HuH-7.5 (cell line): Measurements from ENCODE around the gene TTC22.

Experiments used
- DNase-seq: peaks from one replicate; pipeline ENCODE4 v3.0.0; 2011; ENCODE audit warnings: low spot score

TTC22 gene

GRCh38 chr1:54800899-54801759, at the start of gene TTC22:
Gene TTC22, minus strand, starts transcription at chr1:54801323. Its CDS starts 160 bp downstream, at chr1:54801163.
- DNase-seq = peak; percentile 89

- no peak for DNase-seq
Observed at GRCh38 chr1:54850737-54851136, 49.6 kb upstream of the TTC22 start.

DNA sequence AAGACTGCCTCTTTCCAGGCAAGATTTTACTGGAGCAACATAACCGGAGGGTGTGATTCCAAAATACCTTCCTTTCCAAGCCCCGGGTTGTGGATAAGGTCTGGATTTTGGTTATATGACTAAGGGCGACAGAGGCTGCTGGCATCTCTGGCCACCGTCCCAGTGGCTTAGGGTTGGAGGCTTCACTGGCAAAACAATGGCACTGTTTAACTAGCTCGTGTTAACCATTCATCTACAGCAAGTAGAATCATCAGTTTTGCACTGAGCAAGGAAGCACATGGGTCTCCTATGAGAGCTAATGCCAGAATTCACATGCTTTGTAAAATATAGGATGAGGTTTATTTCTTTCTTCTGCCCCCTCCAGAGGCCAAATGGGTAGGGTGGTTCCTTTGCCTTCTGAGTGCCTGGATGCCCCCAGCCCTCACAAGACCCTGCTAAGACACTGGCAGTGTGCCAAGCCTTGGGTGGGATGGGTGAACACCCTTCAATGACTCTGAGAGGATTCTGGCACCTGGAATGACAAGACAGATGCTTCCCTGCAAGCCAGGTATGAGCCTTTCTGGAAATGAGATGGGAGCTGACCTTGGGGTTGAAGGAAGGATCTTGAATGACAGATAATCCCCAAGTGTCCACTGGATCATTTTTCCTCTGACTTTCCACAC, 49.1 kb upstream of the TTC22 start:
- DNase-seq = no peak

GRCh38 chr1:54849219-54850068, 48.3 kb upstream of the TTC22 start:
- DNase-seq = no peak

DNA sequence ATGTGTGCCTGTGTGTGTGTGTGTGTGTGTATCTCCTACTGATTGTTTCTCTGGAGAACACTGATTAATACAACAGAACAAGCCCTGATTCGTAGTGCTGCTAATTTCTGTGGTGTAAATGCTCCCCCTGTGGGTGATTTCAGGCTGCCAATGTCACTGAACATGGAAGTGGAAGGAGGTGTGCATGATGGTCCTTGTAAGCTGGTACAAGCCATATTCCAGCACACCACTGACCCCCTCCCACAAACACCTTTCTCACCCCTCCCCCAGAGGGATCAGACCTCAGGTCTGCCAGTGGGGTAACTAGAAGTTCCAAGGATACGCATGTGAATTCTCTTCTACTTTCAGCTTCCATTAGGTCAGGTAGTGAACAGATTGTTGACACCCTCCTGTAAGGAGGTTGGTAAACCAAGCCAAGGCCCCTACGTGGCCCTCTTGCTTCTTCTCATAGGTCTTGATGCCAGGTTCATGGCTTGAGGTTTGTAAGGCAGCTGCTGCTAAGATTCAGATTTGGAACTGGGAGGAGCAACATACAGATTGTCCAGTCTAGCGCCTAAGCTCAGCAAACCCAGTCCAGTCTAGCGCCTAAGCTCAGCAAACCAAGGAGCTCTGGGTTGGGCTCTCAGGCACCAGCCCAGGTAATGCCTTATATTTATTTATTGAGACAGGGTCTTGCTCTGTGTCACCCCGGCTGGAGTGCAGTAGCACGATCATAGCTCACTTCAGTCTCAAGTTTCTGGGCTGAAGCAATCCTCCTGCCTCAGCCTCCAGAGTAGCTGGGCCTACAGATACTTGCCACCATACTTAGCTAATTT, 47.2 kb upstream of the TTC22 start:
- no peak for DNase-seq

DNA sequence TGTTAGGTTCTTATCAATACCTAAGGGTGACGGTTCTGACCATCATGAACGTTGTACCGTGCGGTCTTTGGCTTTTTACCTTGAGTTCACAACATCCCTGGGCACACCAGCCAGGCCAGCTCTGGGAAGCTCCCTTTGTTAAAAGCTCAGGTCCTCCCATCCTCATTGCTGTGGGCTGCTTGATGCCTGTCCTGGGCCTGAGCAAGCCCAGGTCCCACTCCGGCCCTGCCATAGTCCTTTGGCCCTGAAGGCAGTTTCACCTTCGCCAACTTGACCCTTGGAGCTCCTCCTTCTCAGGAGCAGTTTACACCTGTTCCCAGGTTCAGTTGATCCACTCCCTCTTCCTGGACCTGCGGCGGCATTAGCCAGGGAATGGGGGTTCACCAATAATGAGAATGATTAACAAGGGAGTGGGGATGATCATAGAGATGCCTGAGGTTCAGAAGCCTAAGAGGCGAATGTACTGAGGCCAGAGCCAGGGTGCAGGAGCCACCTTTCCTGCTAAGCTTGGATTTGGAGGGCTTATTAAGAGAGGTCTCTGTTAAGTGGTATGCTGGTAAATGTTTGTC, 45.7 kb upstream of the TTC22 start:
- DNase-seq = no peak

- no peak for DNase-seq
Observed at GRCh38 chr1:54846301-54846700, 45.2 kb upstream of the TTC22 start.

DNA sequence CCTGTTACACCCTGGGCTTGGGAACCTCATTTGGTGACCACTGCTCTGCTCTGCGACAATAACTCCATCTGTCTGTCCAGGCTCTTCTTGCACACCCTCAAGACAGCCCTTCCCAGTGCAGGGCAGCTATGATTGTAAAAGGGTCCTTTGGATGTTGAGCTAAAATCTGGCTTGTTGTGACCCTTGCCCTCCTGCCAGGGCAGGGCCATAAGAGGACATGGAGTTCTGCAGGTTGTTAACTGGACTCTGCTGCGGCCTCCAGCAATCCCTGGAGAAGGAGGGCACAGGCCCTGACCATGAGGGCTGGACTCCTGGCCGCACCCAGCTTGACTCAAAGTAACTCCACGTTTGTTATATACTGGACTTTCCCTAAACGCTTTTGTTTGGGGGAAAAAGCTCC, 44.6 kb upstream of the TTC22 start:
- DNase-seq = no peak

GRCh38 chr1:54844564-54844963, 43.4 kb upstream of the TTC22 start:
- no peak for DNase-seq

GRCh38 chr1:54843449-54843848, 42.3 kb upstream of the TTC22 start:
- DNase-seq = no peak

- DNase-seq = no peak
Observed at GRCh38 chr1:54842963-54843362, 41.8 kb upstream of the TTC22 start.

DNA sequence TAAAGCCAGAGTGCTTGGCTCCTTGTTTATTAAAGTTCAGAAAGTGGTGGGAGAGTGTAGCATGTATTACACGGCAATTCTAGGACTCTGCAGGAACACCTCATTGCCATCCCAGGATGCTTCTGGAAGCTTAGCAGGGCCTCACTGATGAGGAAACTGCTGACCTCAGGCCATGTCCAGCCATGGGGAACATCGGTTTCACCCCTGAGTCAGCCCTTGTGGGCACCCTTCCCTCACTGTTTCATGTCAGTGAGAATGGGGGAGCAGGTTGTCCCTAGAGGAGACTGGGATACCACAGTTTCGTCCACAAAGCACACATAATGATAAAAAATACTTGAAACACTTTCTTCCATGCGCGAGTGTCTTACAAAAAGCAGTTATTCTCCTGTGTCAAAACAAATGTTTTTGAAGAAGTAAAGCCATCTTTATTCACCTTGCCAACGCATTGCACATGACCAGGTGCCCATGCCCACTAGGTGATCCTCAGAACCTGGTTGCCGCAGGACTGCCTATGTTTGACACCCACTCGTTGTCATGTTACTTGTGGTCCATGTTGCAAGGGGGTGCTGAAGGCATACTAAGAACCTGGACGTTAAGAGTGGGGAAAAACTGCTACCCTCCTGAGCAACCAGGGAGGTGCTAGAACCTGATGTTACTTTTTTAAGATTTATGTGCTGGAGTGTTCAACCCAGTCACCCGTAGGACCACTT, 41.2 kb upstream of the TTC22 start:
- DNase-seq = no peak

DNA sequence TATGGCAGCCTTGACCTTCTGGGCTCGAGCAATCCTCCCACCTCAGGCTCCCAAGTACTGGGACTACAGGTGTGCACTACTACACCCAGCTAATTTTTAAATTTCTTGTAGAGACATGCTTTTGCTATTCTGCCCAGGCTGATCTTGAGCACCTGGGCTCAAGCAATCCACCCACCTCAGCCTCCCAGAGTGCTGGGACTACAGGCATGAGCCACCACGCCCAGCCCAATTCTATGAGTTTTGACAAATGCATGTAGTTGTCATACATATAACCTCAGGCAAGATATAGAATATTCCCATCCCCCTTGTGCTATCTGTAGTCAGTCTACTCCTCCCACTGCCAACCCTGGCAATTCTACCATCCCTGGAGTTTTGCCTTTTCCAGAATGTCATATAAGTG, 38.7 kb upstream of the TTC22 start:
- DNase-seq = no peak

- DNase-seq = no peak
Observed at GRCh38 chr1:54838565-54839180, 37.5 kb upstream of the TTC22 start.

DNA sequence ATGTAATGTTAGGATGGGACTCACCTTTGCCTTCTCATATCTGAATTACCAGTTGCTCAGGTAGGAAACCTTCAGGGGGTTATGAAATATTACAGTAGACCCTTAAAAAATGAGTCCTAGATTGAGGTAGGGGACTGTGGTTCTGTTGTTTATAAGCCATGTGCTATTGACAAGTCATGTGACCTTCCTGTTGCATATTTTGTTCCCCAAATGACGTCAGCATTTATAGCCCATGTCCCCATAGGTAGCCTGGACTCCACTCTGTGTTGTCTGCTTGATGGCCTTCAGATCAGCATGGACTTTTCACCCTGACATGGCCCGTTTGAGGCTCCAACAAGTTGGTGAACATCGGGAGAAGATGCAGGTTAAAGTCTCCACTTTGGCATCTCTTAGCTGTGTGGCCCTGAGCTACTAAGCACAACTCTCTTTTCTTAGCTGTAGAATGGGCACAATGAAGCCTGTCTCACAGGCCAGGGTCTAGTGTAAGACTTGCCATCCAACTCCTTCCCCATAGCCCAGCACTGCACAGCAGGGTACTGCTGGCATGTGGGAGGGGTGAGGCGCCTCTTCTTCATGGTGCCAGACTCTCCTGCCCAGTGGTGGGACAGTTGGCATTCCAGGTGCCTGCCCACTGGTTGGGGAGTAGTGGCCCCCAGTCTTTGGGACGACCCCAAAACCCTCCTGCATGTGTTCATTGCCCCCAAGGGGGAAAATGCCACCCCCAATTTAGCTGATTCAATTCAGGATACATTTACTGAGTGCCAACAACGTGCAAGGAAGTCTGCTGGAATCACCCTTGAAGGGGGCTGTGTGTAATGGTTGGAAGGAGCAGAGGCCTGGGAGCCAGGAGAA, 36.1 kb upstream of the TTC22 start:
- no peak for DNase-seq

GRCh38 chr1:54836594-54836993, 35.5 kb upstream of the TTC22 start:
- DNase-seq = no peak

DNA sequence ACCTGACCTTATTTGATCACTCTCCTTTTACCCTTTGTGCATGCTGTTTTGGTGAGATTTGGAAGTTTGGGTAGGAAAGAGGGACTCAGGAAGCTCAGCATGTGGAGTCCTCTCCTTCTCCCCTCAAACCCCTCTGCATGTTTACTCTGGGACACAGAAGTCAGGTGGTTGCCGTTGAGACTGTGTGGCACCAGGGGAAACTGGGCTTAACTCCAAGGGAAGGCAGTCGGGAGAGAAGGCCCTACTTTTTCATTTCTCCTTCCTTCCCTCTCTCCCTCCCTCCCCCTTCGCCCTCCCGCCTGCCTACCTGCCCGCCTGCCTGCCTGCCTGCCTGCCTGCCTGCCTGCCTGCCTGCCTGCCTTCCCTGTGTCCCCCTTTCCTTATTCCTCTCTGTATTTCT, 34.8 kb upstream of the TTC22 start:
- no peak for DNase-seq

DNA sequence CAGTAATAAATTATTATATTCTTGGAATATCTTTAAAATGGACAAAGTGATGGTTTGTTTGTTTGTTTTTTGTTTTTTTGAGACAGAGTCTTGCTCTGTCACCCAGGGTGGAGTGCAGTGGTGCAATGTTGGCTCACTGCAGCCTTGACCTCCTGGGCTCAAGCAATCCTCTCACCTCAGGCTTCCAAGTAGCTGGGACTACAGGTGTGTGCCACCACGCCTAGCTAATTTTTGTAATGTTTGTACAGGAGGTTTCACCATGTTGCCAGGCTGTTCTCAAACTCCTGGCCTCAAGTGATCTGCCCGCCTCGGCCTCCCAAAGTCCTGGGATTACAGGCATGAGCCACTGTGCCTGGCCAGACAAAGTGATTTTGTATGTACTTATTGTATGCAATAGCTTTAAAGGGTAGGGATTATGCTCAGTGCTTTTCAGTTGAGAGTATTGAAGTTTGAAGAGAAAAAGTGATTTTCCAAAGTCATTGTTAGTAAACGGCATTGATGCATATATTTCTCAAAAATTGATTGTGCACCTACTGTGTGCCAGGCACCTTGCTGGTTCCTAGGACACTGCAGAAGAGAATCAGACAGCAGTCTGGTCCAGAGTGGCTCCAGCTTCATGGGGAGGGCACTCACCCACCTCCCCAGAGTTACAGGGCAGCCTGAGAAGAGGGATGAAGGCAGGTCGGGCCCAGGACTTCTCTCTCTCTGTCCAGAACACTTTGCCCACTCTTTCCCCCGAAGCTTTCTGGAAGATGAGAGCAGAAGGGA, 34.2 kb upstream of the TTC22 start:
- no peak for DNase-seq
